Thyroid gland (tissue), 4 donors: ENCODE results near the gene FAM135A. TPM values are rescaled to one million over a fixed set of nuclear protein-coding genes. Genes with fewer than 3 reads are reported as not detected.
"Not testable (repeated sequence)": the region's sequence is repeated elsewhere in the genome, so short reads cannot be mapped to it uniquely, and the experiment has no call there.

Experiments used
- DNase-seq, 2 donors: peaks; one replicate each; pipeline ENCODE4 v3.0.0-alpha.2; 2019
- H3K27ac ChIP-seq, 3 donors: fragments of 200-600 bp; sonication (generic); 1 replicate in 2 of 3; 2 replicates in 1 of 3; pipeline ENCODE4 v1.5.1; 2016 to 2019; ENCODE audit warnings: mild to moderate bottlenecking in 1 of 3, moderate library complexity in 1 of 3
- H3K27me3 ChIP-seq: fragments of 200-600 bp; sonication (generic); one replicate; pipeline ENCODE4 v1.5.1; 2019
- H3K36me3 ChIP-seq, 2 donors: fragments of 200-600 bp; sonication (generic); one replicate each; pipeline ENCODE4 v1.5.1; 2016 to 2019
- H3K4me1 ChIP-seq, 2 donors: fragments of 200-600 bp; sonication (generic); one replicate each; pipeline ENCODE4 v1.5.1; 2017 to 2019
- H3K4me3 ChIP-seq, 3 donors: fragments of 200-600 bp; sonication (generic); replicated peaks in 1 of 3; 1 replicate in 2 of 3; 2 replicates in 1 of 3; pipeline ENCODE4 v1.5.1; 2016; ENCODE audit warnings: mild to moderate bottlenecking in 1 of 3
- H3K9me3 ChIP-seq: fragments of 200-600 bp; sonication (generic); one replicate; pipeline ENCODE4 v1.5.1; 2017
- CTCF ChIP-seq, 6 experiments: fragments of 200-600 bp in 3 of 6; fragments of 450-650 bp in 3 of 6; sonication (generic) in 3 of 6; IDR thresholded peaks; one replicate each; pipeline ENCODE4 v1.5.1; 2016 to 2019; ENCODE audit warnings: antibody characterized with exemption in 6 of 6, mild to moderate bottlenecking in 2 of 6, inconsistent platforms in 1 of 6, moderate library complexity in 1 of 6
- POLR2A ChIP-seq, 2 donors: fragments of 450-650 bp; IDR thresholded peaks; one replicate each; pipeline ENCODE4 v1.6.1; 2017; ENCODE audit warnings: antibody characterized with exemption in 2 of 2, mild to moderate bottlenecking in 2 of 2, moderate library complexity in 1 of 2
- WGBS, 2 donors: methylation state at CpG; one replicate each; pipeline ENCODE4 v1.1.5; 2017; 5-methylcytosine and 5-hydroxymethylcytosine counted together
- intact Hi-C: fragments of 100-400 bp; cut with DNase I; formaldehyde crosslinking; loops from one replicate; pipeline ENCODE4 v1.15.1; 2023
- total RNA-seq, 4 donors: library from RNA; depleted of rRNA; stranded (reverse); fragments of >200 nt; gene quantifications; one replicate each; pipeline ENCODE4 v1.2.3, GENCODE V29; 2016

The FAM135A gene
- total RNA-seq, 4 donors from 2014 or later: 17.0 to 42.9 (median 27.3) TPM

- Histone ChIP-seq H3K27me3 (no peaks in the 10 kb centered on the region), H3K4me1 (no peaks in the 10 kb centered on the region), H3K9me3 (no peaks in the 10 kb centered on the region), H3K4me3 (no peak overlapping the region), H3K36me3 (peaks cover 0 to 4% of the 10 kb centered on the region in 2 donors), H3K27ac (no peak overlapping the region)
- intact Hi-C loops: no loop called here
- 95 to 97% methylated on average over 3 of the region's 3 CpGs for WGBS, 2 donors
- TF ChIP-seq CTCF (IDR thresholded peaks at IDR 0.05) (no peak), POLR2A (IDR thresholded peaks at IDR 0.05) (no peak)
- DNase-seq: no peak
Observed at GRCh38 chr6:70424291-70424690, 11.0 kb downstream of the FAM135A start.

DNA sequence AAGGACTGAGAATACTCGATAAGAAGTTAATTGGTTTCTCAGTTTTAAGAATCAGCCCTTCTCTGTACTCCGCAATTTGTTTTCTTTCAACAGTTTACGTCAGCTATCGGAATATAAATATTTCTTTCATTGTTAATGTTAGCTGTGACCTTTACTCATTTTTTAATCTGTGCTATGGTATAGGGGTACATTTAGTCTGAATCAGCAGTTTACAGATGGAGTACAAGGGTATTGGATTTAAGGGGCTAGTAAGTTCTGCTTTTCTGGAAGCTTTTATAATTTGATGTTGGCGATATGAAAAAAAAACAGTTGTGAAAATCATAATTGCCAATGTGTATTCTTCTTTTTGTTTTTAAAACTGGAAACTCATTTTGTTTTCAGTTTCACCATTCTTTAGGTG lies 23.0 kb downstream of the FAM135A start:
- peaks cover 0 to 4% of the 10 kb centered on the region in 2 donors for H3K36me3 ChIP-seq
- H3K4me1 ChIP-seq: no peaks in the 10 kb centered on the region
- DNase-seq: no peak
- H3K27me3 ChIP-seq: no peaks in the 10 kb centered on the region
- no peak overlapping the region for H3K4me3 ChIP-seq
- TF ChIP-seq POLR2A (IDR thresholded peaks at IDR 0.05) (no peak), CTCF (IDR thresholded peaks at IDR 0.05) (no peak)
- no peaks in the 10 kb centered on the region for H3K9me3 ChIP-seq
- intact Hi-C loops: no loop called here
- H3K27ac ChIP-seq: no peak overlapping the region
- WGBS, 2 donors: 96 to 98% methylated on average over 5 of the region's 5 CpGs

DNA sequence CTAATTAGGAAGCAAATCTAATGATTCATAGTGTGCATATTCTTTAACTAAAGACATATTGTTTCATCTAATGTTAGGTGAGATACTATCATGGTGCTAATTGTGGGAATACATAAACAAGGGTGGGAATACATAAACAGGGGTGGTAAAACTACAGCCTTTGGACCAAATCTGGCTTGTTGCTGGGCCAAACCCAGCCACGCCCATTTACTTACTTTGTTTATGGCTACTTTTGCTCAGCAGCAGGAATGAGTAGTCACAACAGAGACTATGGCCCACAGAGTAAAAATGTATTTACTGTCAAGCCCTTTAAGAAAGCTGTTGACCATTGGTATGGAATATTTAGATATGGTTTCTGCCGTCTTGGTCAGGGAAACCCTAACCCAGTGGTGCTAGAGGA lies 31.7 kb downstream of the FAM135A start:
- TF ChIP-seq CTCF (IDR thresholded peaks at IDR 0.05) (no peak), POLR2A (IDR thresholded peaks at IDR 0.05) (no peak)
- Histone ChIP-seq H3K4me1 (no peaks in the 10 kb centered on the region), H3K27ac (no peak overlapping the region), H3K27me3 (no peaks in the 10 kb centered on the region), H3K9me3 (no peaks in the 10 kb centered on the region), H3K4me3 (no peak overlapping the region), H3K36me3 (no peaks in the 10 kb centered on the region)
- intact Hi-C loops: no loop called here
- no peak for DNase-seq
- 93 to 99% methylated on average over 2 of the region's 2 CpGs for WGBS, 2 donors

DNA sequence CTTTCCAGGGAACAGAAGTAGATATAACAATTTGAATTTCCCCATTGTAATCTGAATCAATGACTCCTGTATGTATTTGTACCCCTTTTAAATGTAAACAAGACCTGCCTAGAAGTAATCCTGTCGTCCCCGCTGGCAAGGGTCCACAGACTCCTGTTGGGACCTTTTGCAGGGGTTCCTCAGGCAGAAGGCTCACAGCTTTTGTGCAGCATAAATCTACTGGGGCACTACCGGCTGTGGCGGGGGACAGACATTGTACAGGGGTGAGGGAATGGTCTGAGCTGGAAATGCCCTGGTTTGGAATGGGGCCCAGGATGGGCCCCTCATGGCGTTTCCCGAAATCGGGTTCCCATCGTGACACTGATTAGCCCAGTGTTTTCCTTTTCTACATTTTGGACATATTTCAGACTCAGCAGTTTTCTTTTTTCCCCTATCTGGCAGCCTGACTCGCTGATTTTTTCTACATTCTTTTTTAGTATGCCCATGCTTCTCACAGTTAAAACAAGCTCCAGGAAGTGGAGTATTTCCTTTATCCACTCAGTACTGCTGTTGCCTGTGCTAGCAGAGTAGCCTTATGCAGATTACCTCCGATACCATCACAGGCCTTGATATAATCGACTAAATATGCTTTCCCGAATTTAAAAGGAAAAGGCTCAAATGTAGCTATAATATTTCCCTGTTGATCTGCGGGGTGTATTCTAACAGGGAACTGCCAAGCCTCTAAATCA lies 34.2 kb downstream of the FAM135A start:
- H3K27ac ChIP-seq, DNase-seq, H3K4me3 ChIP-seq, H3K4me1 ChIP-seq, H3K27me3 ChIP-seq, H3K36me3 ChIP-seq, H3K9me3 ChIP-seq, intact Hi-C loops: not testable (repeated sequence)
- 73 to 82% methylated on average over 13 of the region's 13 CpGs for WGBS, 2 donors

GRCh38 chr6:70453899-70454298 lies 40.6 kb downstream of the FAM135A start:
- H3K36me3 ChIP-seq, H3K27me3 ChIP-seq, H3K27ac ChIP-seq, H3K4me3 ChIP-seq, intact Hi-C loops, H3K4me1 ChIP-seq, H3K9me3 ChIP-seq, DNase-seq: not testable (repeated sequence)
- 96 to 97% methylated on average over 2 of the region's 2 CpGs for WGBS, 2 donors

GRCh38 chr6:70456735-70457134 lies 43.4 kb downstream of the FAM135A start:
- H3K27ac ChIP-seq: no peak overlapping the region
- no peak for DNase-seq
- H3K9me3 ChIP-seq: no peaks in the 10 kb centered on the region
- H3K36me3 ChIP-seq: no peaks in the 10 kb centered on the region
- intact Hi-C loops: no loop called here
- TF ChIP-seq POLR2A (IDR thresholded peaks at IDR 0.05) (no peak), CTCF (IDR thresholded peaks at IDR 0.05) (no peak)
- no peaks in the 10 kb centered on the region for H3K27me3 ChIP-seq
- H3K4me1 ChIP-seq: no peaks in the 10 kb centered on the region
- H3K4me3 ChIP-seq: no peak overlapping the region
- WGBS, 2 donors: 87 to 95% methylated on average over 1 of the region's 1 CpG
